GM12874 (cell line): Measurements from ENCODE around the gene PACS1.

ENCODE experiments used
- CTCF ChIP-seq: IDR thresholded peaks from 2 replicates; pipeline ENCODE4 v1.5.1; 2011; ENCODE audit warnings: low read depth, mild to moderate bottlenecking, control low read depth, low read length, moderate library complexity; ENCODE audit not compliant: insufficient read depth

The PACS1 gene

GRCh38 chr11:66082946-66083698 is 13.1 kb downstream of the PACS1 start:
- TF ChIP-seq CTCF, result no peak

GRCh38 chr11:66083767-66084166 is 13.7 kb downstream of the PACS1 start:
- no peak for TF ChIP-seq CTCF

GRCh38 chr11:66084821-66085475 is 14.9 kb downstream of the PACS1 start:
- TF ChIP-seq CTCF, result no peak

GRCh38 chr11:66087148-66087908 is 17.3 kb downstream of the PACS1 start:
- TF ChIP-seq CTCF, result no peak

GRCh38 chr11:66089067-66089466 is 19.0 kb downstream of the PACS1 start:
- TF ChIP-seq CTCF, result no peak

- TF ChIP-seq CTCF, result no peak
These were observed 20.2 kb downstream of the PACS1 start for GRCh38 chr11:66090288-66090687.
